Measurements from ENCODE around the gene TNFRSF14. TPM values are rescaled to one million over a fixed set of nuclear protein-coding genes. Genes with fewer than 3 reads are reported as not detected.

TNFRSF14 gene
- total and polyA plus RNA-seq, 2 donors (not counting 1 experiment from before 2014, with no cell fraction given), result 239 to 427 TPM

GRCh38 chr1:2583871-2584351 lies 27.7 kb downstream of the TNFRSF14 start:
- Histone ChIP-seq H3K27me3 (replicated peaks in 1 of 4; ENCODE audit: control extremely low read depth in 1 of 4, control insufficient read depth in 3 of 4, insufficient read depth in 4 of 4, low read length in 3 of 4) (no peaks in the 10 kb centered on the region), H2AFZ (ENCODE audit: insufficient read depth, low read depth, low read length, poor library complexity, severe bottlenecking) (no peak overlapping the region), H3K9ac (ENCODE audit: low read length) (no peak overlapping the region), H3K4me1 (ENCODE audit: control insufficient read depth in 2 of 2, insufficient read depth in 2 of 2, low read length in 2 of 2) (peaks cover 54 to 78% of the 10 kb centered on the region in 2 donors), H3K27ac (ENCODE audit: low read length in 2 of 2) (peak overlapping the region; percentile 98 to 99), H3K9me3 (ENCODE audit: control extremely low read depth in 1 of 3, control insufficient read depth in 2 of 3, insufficient read depth in 1 of 3, low read length in 2 of 3) (peaks cover 0 to 17% (median 3%) of the 10 kb centered on the region in 3 donors), H3K4me2 (replicated peaks; ENCODE audit: low read depth, low read length, poor library complexity, severe bottlenecking) (peak overlapping the region; percentile 92), H3K36me3 (replicated peaks in 1 of 2; ENCODE audit: control extremely low read depth in 1 of 2, control insufficient read depth in 1 of 2, extremely low read depth in 1 of 2, insufficient read depth in 2 of 2, low read length in 1 of 2) (peaks cover 0 to 3% of the 10 kb centered on the region in 2 experiments), H3K4me3 (ENCODE audit: control extremely low read depth in 1 of 5, extremely low read depth in 1 of 5, insufficient read depth in 1 of 5, low read depth in 2 of 5, low read length in 4 of 5) (no peak overlapping the region), H3K79me2 (ENCODE audit: control insufficient read depth, insufficient read depth, low read length) (peaks cover 16% of the 10 kb centered on the region), H4K20me1 (ENCODE audit: control insufficient read depth, insufficient read depth, low read length, poor library complexity, severe bottlenecking) (no peaks in the 10 kb centered on the region)
- Mint-ChIP-seq H3K27ac (peak overlapping the region; percentile 99), H3K4me1 (peaks cover 58% of the 10 kb centered on the region), H3K9me3 (ENCODE audit: insufficient read depth) (peaks cover 3% of the 10 kb centered on the region), H3K27me3 (no peaks in the 10 kb centered on the region), H3K4me3 (peak overlapping the region; percentile 95)
- TF ChIP-seq CTCF (IDR thresholded peaks at IDR 0.05) (no peak), EZH2 (IDR thresholded peaks at IDR 0.05; ENCODE audit: borderline replicate concordance, insufficient read depth, low read depth, low read length, poor library complexity, severe bottlenecking) (no peak)
- CTCF ChIA-PET, result interaction anchor here (0.7 to 3.9 kb wide), 7 partner anchors 7 to 389 kb away, joined by 3 to 55 read pairs (median 14); partner anchors contain the start of genes FAAP20, HES5 and TNFRSF14
- ATAC-seq (ENCODE audit: low read depth) (no peak), DNase-seq (peak; percentile 46)
- POLR2A ChIA-PET, result interaction anchor here (0.6 to 4.4 kb wide), 6 partner anchors 19 to 57 kb away, joined by 3 to 88 read pairs (median 23); partner anchors contain the start of genes PANK4 and TNFRSF14
- intact Hi-C loops (cut with micrococcal nuclease), result no loop called here
- WGBS (ENCODE audit: insufficient coverage), result 86% methylated on average over 14 of the region's 14 CpGs

All from B cell (primary cell).